ES-I3 (cell line): ENCODE results near the gene PPP3CB.
A peak's percentile ranks its signal among the peaks of the same experiment; 100 is the strongest.

Experiments
- H3K36me3 ChIP-seq: 2 replicates; pipeline ENCODE4 v1.6.1; 2013; ENCODE audit warnings: mild to moderate bottlenecking, low read length, control low read depth, moderate library complexity; ENCODE audit not compliant: insufficient read depth
- H3K4me1 ChIP-seq: 2 replicates; pipeline ENCODE4 v1.6.1; 2013; ENCODE audit warnings: mild to moderate bottlenecking, control low read depth, low read length; ENCODE audit not compliant: insufficient read depth
- H3K9ac ChIP-seq: 2 replicates; pipeline ENCODE4 v1.6.1; 2013; ENCODE audit warnings: low read depth, mild to moderate bottlenecking, low read length, moderate library complexity
- H3K9me3 ChIP-seq: 2 replicates; pipeline ENCODE4 v1.6.1; 2013; ENCODE audit warnings: mild to moderate bottlenecking, low read length, moderate library complexity; ENCODE audit not compliant: control insufficient read depth, insufficient read depth

Gene PPP3CB

DNA sequence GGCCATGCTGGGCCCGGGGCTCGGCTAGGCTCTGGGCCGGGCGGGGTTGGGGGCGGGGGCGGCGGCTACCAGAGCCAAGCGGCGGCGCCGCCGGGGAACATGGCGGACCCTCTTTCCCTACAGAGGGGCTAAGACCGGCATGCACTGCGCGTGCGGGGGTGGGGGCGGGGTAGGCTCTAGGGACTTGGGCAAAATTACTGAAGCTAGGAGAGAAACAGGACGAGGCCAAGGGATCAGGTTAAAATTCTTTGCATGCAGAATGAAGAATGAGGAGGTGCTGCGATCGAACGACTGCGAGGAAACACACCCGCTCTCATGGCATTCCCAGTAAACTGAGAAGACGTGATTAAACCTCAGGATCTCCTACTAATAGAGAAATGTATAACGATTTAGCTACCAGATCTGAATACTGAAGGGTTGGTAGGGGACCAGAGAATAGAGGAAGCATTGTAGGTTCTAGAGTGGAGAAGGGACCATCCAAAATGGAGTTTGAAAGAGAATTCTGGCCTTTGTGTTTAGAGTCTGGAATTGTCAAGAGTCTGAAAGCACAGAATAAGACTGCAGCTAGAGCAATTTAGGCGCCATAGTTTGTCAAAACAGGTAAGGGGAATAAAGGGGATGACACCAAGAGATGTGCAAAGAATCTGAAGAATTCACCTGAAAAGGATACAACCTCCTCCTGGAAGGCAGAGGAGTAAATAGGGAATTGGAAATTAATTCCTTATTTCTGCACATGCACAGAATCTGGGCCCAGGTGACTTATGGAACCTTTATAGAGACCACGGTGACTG, at the start of gene PPP3CB:
TSS of gene PPP3CB (minus strand) at position 141 of the 791 bp plus-strand sequence. CDS start at position 6, 135 bp downstream.
- H3K4me1 ChIP-seq, result no peaks in the 10 kb centered on the region; the same call in 1 of the 2 replicates
- peak within 1 kb of the TSS; percentile 67 for H3K9ac ChIP-seq
- no peaks in the 10 kb centered on the region for H3K9me3 ChIP-seq
- H3K36me3 ChIP-seq, result peaks cover 7% of the 10 kb centered on the region; the same call in 1 of the 2 replicates

DNA sequence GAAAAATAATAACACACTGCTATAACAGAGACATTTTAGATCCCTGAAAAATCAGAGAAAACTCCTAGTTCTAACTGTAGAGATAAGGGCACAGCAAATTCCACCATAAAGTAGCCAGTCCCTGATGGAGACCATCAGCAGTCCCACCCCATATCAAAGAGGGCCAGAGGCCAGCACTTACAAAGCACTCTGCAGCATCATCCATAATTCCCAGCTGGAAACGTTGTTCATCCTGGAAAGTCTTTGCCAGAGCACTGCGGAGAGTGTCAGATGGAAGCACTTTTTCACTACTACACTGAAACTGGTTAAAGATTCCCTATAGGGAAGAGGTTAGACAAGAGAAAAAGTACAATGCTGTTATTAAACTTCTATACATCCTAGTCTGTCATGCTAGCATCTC, 49.5 kb upstream of the PPP3CB start:
- Histone ChIP-seq H3K4me1 (no peaks in the 10 kb centered on the region), H3K9me3 (no peaks in the 10 kb centered on the region), H3K36me3 (peaks cover 7% of the 10 kb centered on the region; the same call in 1 of the 2 replicates), H3K9ac (no peak overlapping the region)

- no peaks in the 10 kb centered on the region for H3K4me1 ChIP-seq
- no peaks in the 10 kb centered on the region for H3K9me3 ChIP-seq
- no peak overlapping the region for H3K9ac ChIP-seq
- peaks cover 13% of the 10 kb centered on the region for H3K36me3 ChIP-seq
These were observed 41.9 kb upstream of the PPP3CB start for GRCh38 chr10:73537709-73538108.

DNA sequence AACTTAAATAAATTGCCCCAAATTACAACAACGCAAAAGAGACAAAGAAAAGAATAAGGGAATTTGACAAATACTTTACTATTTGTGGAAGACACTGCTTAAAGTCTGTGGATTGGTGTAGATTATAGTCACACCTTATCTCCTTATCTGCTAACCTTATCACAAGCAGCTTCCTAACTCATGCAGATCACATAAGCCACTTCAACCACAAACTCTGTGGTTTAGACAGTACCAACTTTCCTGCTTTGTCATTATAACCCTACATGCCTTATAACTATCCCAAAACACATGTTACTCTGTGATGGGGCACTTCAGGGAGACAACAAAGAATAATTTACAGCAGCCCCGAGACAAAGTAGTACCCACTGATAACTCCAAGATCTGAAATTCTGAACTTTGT, 41.5 kb upstream of the PPP3CB start:
- Histone ChIP-seq H3K4me1 (no peaks in the 10 kb centered on the region), H3K9me3 (no peaks in the 10 kb centered on the region), H3K9ac (no peak overlapping the region), H3K36me3 (peaks cover 13% of the 10 kb centered on the region)

GRCh38 chr10:73534857-73535256, 39.0 kb upstream of the PPP3CB start:
- Histone ChIP-seq H3K9ac (no peak overlapping the region), H3K9me3 (no peaks in the 10 kb centered on the region), H3K36me3 (peaks cover 5% of the 10 kb centered on the region), H3K4me1 (no peaks in the 10 kb centered on the region)

GRCh38 chr10:73529089-73529832, 33.4 kb upstream of the PPP3CB start:
- H3K9ac ChIP-seq, result no peak overlapping the region
- H3K36me3 ChIP-seq, result no peaks in the 10 kb centered on the region
- H3K9me3 ChIP-seq, result no peaks in the 10 kb centered on the region
- no peaks in the 10 kb centered on the region for H3K4me1 ChIP-seq

- H3K36me3 ChIP-seq, result peaks cover 33% of the 10 kb centered on the region
These were observed 26.4 kb upstream of the PPP3CB start for GRCh38 chr10:73522263-73522662.

GRCh38 chr10:73519336-73519735, 23.5 kb upstream of the PPP3CB start:
- Histone ChIP-seq H3K36me3 (peaks cover 43% of the 10 kb centered on the region), H3K4me1 (no peaks in the 10 kb centered on the region; the same call in 1 of the 2 replicates), H3K9ac (no peak overlapping the region), H3K9me3 (no peaks in the 10 kb centered on the region)

More at GRCh38 chr10:73522263-73522662, 26.4 kb upstream of the PPP3CB start:
- no peak overlapping the region for H3K9ac ChIP-seq
- H3K4me1 ChIP-seq, result no peaks in the 10 kb centered on the region; the same call in 1 of the 2 replicates
- H3K9me3 ChIP-seq, result no peaks in the 10 kb centered on the region

- no peak overlapping the region for H3K9ac ChIP-seq
- H3K36me3 ChIP-seq, result peaks cover 31% of the 10 kb centered on the region
- H3K4me1 ChIP-seq, result no peaks in the 10 kb centered on the region; the same call in 1 of the 2 replicates
- H3K9me3 ChIP-seq, result no peaks in the 10 kb centered on the region
These were observed 21.5 kb upstream of the PPP3CB start for GRCh38 chr10:73517166-73517888.

GRCh38 chr10:73512207-73512743, 16.5 kb upstream of the PPP3CB start:
- H3K4me1 ChIP-seq, result no peaks in the 10 kb centered on the region; the same call in 1 of the 2 replicates
- no peak overlapping the region for H3K9ac ChIP-seq
- H3K9me3 ChIP-seq, result no peaks in the 10 kb centered on the region
- H3K36me3 ChIP-seq, result peaks cover 11% of the 10 kb centered on the region

DNA sequence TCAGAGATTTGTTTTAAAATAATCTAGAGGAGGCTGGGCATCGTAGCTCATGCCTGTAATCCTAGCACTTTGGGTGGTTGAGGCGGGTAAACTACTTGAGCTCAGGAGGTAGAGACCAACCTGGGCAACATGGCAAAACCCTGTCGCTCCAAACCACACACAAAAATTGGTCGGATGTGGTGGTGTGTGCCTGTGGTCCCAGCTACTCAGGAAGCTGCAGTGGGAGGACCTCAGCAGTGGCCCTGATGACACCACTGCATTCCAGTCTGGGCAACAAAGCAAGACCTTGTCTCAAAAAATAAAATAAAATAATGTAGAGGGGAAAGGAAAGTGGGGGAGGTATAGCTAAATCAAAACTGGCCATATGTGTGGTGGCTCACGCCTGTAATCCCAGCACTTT, 13.9 kb upstream of the PPP3CB start:
- Histone ChIP-seq H3K4me1 (no peaks in the 10 kb centered on the region), H3K36me3 (no peaks in the 10 kb centered on the region; the same call in 1 of the 2 replicates), H3K9me3 (no peaks in the 10 kb centered on the region), H3K9ac (no peak overlapping the region)

- H3K36me3 ChIP-seq, result no peaks in the 10 kb centered on the region; the same call in 1 of the 2 replicates
- no peak overlapping the region for H3K9ac ChIP-seq
- no peaks in the 10 kb centered on the region for H3K9me3 ChIP-seq
- no peaks in the 10 kb centered on the region for H3K4me1 ChIP-seq
These were observed 10.7 kb upstream of the PPP3CB start for GRCh38 chr10:73506491-73506890.

DNA sequence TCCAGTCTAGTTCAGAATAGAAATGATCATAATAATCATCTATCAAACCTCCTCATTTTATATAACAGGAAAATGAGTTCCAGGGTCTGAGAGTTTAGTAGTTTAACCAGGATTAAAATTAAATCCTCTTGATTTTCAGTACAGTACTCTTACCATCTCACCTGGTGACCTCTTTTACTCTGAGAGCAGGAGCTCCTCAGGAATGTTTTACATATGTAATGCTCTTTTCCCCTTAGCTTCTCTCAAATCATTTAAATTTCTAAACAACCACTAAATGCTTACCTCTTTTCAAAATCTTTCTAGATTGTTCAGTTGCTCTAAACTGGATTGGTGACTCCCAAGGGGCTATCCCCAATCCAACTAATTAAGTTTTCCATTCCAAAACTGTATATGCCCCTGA, 10.2 kb upstream of the PPP3CB start:
- Histone ChIP-seq H3K4me1 (no peaks in the 10 kb centered on the region), H3K36me3 (no peaks in the 10 kb centered on the region; the same call in 1 of the 2 replicates), H3K9ac (no peak overlapping the region), H3K9me3 (no peaks in the 10 kb centered on the region)

- no peaks in the 10 kb centered on the region for H3K4me1 ChIP-seq
These were observed 7.2 kb upstream of the PPP3CB start for GRCh38 chr10:73503037-73503436.

More at GRCh38 chr10:73503037-73503436, 7.2 kb upstream of the PPP3CB start:
- Histone ChIP-seq H3K9ac (no peak overlapping the region), H3K36me3 (peaks cover 7% of the 10 kb centered on the region; the same call in 1 of the 2 replicates), H3K9me3 (no peaks in the 10 kb centered on the region)
